ENCODE measurements around the gene DNAJC1.

GRCh38 chr10:21753497-21754270, 249.8 kb downstream of the DNAJC1 start:
- TF ChIP-seq POLR2A (IDR thresholded peaks at IDR 0.05; ENCODE audit: low read depth, low read length) = no peak
- TF ChIP-seq POLR2AphosphoS5 (IDR thresholded peaks at IDR 0.05; ENCODE audit: low read depth, low read length) = no peak
- no peak for TF ChIP-seq POU2F2 (IDR thresholded peaks at IDR 0.05; ENCODE audit: low read depth, low read length)

Data from GM12891 (cell line).